ENCODE measurements around the gene DNAJC6. TPM values are rescaled to one million over a fixed set of nuclear protein-coding genes. Genes with fewer than 3 reads are reported as not detected.

The DNAJC6 gene
- total RNA-seq, 1 donor from 2014 or later = 20.7 TPM

DNA sequence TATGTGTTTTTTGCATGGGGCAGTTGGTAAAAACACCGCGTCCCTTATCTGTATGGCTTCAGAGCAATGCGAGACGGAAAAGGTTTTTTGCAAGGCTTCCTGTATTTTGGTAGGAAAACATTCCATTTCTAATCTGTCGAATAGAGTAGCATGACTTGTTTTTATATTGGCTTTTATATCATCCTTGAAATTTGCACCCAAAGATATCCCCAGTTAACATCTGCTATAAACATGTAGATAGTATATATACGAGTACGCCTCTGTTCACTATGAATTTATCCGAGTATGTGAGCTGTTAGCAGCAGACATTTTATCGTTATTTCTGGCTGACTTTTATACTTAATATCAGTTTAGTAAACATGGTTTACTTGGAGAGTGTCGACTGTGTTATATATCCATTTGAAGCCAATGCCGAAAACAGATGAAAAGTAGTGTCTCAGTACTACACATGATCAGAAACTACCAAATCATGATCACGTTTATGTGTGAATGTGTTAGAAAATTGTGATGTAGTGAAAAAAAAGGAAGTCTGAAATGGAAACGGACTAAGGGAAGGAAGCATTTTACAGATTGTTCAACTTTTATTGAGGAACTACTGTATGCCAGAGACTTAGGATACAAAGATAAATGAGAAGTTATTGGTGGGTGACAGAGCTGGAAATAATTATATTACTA is 112.1 kb downstream of the DNAJC6 start:
- ATAC-seq = no peak

GRCh38 chr1:65422241-65423203 is 113.2 kb downstream of the DNAJC6 start:
- intact Hi-C loops (cut with DNase I) = loop anchor here (5.0 kb wide), 1 partner anchor 165 kb away; no protein-coding TSS in a partner anchor
- DNase-seq (ENCODE audit: low spot score) = no peak
- no peak for ATAC-seq

More for the DNA sequence above, 112.1 kb downstream of the DNAJC6 start:
- DNase-seq (ENCODE audit: low spot score) = no peak
- intact Hi-C loops (cut with DNase I) = loop anchor here (5.0 kb wide), 1 partner anchor 164 kb away; no protein-coding TSS in a partner anchor

DNA sequence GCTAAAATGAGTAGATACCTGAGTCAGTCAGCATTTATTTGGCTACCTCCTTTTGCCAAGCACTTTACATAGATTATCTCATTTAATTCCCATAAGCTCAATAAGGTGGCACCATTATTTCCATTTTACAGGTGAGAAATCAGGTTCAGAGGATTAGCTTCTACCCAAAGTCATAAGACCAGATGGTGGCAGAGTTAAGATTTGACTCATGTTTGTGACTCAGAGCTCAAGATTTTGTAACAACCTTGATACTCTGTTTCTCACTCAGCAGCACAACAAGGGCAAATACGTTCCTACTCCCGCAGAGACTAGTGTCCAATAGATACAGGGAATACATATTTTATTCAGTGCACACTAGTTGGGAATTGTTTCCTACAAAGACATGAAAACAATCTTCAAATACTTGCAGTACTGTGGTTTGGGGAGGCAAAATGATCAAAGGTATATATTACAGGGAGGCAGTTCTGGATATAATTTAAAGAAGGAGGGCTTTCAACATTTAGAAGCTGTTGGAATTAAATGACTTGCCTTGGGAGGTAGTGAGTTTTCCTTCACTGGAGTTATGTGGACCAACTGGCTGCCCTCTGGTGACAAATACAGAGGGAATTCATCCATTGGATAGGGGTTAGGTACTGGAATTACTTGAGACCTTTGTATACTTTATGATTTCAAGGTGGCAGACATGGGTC is 114.7 kb downstream of the DNAJC6 start:
- no peak for DNase-seq (ENCODE audit: low spot score)
- intact Hi-C loops (cut with DNase I) = loop anchor here (5.0 kb wide), 1 partner anchor 167 kb away; no protein-coding TSS in a partner anchor
- no peak for ATAC-seq

- ATAC-seq (no peak), DNase-seq (ENCODE audit: low spot score) (no peak)
- intact Hi-C loops (cut with DNase I) = loop anchor here (5.0 kb wide), 1 partner anchor 167 kb away; no protein-coding TSS in a partner anchor
Measured at GRCh38 chr1:65424573-65424889, 115.2 kb downstream of the DNAJC6 start.

- intact Hi-C loops (cut with DNase I) = no loop called here
- DNase-seq (ENCODE audit: low spot score) (no peak), ATAC-seq (no peak)
Measured at GRCh38 chr1:65425006-65425405, 115.7 kb downstream of the DNAJC6 start.

GRCh38 chr1:65425697-65426096 is 116.4 kb downstream of the DNAJC6 start:
- ATAC-seq = no peak
- intact Hi-C loops (cut with DNase I) = no loop called here

DNA sequence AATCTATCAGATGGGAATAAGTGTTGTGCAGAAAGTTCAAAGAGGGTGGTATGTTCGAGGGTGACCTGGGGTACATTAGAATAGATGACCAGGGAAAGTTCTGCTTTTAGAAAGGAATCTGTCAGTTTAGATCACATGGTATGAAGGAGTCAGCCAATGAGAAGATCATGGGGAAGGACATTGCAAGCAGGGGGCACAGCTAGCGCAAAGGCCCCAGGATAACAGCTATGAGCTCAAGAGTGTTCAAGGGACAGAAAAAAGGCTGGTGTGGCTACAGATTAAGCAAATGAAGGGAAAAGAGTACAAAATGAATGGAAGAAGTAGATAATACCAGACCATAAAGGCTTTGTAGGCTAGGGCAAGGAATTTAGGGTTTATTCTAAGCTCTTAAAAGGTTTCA is 119.7 kb downstream of the DNAJC6 start:
- DNase-seq (ENCODE audit: low spot score) = no peak
- intact Hi-C loops (cut with DNase I) = no loop called here
- ATAC-seq = no peak

More at GRCh38 chr1:65425697-65426096, 116.4 kb downstream of the DNAJC6 start:
- DNase-seq (ENCODE audit: low spot score) = no peak

GRCh38 chr1:65429806-65430205 is 120.5 kb downstream of the DNAJC6 start:
- DNase-seq (ENCODE audit: low spot score) (no peak), ATAC-seq (no peak)
- intact Hi-C loops (cut with DNase I) = no loop called here

GRCh38 chr1:65431111-65431705 is 121.9 kb downstream of the DNAJC6 start:
- DNase-seq (ENCODE audit: low spot score) (no peak), ATAC-seq (peak; percentile 66)
- intact Hi-C loops (cut with DNase I) = no loop called here

- ATAC-seq = no peak
- DNase-seq (ENCODE audit: low spot score) = no peak
- intact Hi-C loops (cut with DNase I) = no loop called here
Measured at GRCh38 chr1:65432918-65433317, 123.6 kb downstream of the DNAJC6 start.

DNA sequence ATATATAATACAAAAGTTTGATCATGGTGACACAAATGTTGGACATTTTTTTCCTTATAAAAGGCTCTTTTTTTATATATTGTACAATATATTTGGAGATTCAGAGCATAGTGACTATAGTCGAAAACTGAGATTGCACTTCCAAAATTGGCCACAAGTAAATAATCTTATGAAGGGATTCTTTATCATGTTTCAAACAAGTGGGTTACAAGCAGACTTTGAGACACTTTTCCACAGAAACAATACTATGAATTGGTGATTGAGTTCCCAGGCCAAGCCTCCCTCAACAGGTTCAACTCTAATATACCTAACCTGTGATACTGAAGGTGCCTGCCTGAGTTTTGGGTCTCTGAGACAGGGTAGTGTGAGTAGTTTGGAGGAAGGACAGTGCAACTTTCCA is 124.9 kb downstream of the DNAJC6 start:
- DNase-seq (ENCODE audit: low spot score) (no peak), ATAC-seq (no peak)
- intact Hi-C loops (cut with DNase I) = no loop called here

DNA sequence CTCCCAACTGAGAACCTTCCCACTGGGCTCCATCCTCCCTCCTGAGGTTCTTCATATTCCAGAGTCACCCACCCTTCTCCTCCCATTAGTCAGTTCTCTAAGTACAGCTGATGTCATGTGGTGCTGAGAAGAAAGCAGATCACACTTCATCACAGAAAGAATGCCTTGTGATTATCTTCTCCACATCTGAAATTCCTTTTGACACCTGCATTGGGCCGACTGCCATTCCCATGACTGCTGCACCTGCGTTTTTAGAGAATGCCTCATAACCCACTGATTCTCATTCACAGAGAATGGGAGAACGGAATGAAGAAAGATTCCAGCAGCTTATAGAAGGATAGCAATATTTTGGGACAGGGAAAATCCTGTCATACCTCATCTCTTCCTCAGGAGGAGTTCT is 125.4 kb downstream of the DNAJC6 start:
- DNase-seq (ENCODE audit: low spot score) = no peak
- intact Hi-C loops (cut with DNase I) = no loop called here
- ATAC-seq = no peak

GRCh38 chr1:65435987-65436386 is 126.6 kb downstream of the DNAJC6 start:
- DNase-seq (ENCODE audit: low spot score) = no peak
- peak; percentile 77 for ATAC-seq
- intact Hi-C loops (cut with DNase I) = no loop called here

DNA sequence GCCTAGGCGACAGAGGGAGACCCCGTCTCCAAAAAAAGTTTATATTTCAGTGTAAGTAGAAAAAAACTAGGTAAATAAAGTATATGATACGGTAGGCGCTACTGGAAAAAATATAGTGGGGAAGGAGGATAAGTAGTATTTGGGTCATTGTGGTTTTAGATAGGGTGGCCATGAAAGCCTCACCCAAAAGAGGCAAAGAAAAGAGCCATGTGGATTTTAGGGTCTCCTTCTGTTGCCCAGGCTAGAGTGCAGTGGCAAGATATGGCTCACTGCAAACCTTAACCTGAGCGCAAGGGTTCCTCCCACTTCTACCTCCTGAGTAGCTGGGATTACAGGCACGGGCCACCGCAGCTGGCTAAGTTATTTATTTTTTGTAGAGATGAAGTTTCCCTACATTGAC is 128.3 kb downstream of the DNAJC6 start:
- DNase-seq (ENCODE audit: low spot score) = no peak
- intact Hi-C loops (cut with DNase I) = no loop called here
- no peak for ATAC-seq

DNA sequence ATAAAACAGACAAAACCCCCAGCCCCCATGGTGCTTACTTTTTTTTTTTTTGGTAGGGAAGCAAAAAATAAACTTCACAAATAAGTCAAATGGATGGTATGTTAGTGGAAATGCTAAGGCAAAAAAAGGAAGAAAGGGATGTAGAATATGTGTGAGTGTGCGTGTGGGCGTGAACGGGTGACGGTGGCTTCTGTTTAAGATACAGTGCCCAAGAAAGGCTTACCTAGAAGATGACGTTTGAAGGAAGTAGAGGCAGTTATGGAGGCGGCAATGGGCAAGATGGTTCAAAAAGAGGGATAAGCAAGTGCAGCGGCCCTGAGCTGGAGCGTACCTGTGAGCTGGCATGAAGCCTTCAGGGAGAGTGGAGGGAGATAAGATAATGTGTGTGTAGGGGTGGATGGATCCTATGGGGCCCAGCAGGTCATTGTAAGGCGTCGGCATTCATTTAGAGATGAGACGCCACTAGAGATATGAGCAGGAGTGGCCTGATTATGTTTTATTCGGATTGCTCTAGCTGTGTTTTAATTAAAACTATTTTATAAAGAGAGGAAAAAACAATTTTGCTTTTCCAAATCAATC is 131.1 kb downstream of the DNAJC6 start:
- intact Hi-C loops (cut with DNase I) = no loop called here
- DNase-seq (ENCODE audit: low spot score) (no peak), ATAC-seq (no peak)

DNA sequence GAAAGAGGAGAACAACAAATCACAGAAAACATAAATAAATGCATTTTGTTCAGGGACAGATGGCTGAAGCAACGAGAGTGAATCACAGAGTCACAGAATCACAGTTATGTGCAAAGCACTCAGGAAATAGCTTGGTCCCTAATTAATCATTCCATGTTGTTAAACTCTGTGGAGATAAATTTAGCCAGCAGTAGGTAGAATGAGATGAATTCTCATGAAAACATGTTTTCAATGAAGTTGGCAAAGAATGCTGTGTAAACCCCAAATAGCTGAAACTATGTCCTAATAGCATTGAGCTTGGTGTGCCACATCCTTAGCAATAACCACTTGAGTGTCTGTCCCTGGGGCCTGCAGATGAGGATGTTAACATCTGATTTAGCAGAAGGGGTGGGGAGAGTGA is 131.6 kb downstream of the DNAJC6 start:
- DNase-seq (ENCODE audit: low spot score) (no peak), ATAC-seq (no peak)
- intact Hi-C loops (cut with DNase I) = no loop called here

DNA sequence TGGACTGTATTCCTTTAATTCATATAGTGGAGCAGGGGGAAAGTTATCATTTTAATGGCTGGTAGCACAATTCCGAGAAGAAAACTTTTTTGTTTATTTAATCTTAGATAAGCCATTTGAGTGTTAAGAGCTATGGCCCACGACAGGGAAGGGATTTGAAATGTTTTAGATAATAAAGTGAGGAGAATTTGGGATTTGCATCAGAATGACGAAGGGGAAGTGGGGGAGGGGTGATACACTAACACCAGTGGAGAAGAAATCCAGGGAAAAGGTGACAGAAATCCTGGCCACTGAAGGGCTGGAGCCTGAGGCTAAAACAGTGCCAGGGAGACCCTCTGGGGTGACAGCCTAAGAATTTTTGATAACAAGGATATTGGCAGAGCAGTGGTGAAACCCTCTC is 132.1 kb downstream of the DNAJC6 start:
- DNase-seq (ENCODE audit: low spot score) (no peak), ATAC-seq (no peak)
- intact Hi-C loops (cut with DNase I) = no loop called here

DNA sequence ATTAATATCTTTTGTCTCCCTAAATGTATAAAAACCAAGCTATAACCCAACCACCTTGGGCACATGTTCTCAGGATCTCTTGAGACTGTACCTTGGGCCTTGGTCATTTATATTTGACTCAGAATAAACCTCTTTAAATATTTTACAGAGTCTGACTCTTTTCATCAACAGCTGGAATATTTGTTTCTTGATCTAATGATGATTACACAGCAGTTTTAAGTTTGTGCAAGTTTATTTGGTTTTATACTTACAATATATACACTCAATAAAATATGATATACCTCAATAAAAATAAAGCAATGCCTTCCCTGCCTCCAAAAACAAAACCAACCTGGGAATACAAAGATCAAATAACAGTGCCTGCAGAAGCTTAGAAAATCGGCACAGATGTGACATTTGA is 133.1 kb downstream of the DNAJC6 start:
- intact Hi-C loops (cut with DNase I) = no loop called here
- no peak for DNase-seq (ENCODE audit: low spot score)
- ATAC-seq = no peak

DNA sequence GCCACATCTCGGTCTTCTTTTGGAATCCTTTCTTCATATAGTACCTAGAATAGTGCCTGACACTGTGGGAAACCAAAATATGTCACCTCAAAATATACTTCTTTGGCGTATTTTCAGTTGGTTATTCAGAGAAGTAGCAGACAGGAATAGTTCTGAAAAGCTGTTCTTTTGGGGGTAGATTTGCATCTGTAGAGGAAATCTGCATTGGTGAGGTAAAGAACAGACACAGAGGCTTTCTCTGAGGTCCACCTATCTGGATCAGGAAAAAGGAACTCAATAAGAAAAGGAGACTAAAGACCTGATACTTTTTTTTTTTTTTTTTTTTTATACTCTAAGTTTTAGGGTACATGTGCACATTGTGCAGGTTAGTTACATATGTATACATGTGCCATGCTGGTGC is 134.3 kb downstream of the DNAJC6 start:
- no peak for ATAC-seq
- intact Hi-C loops (cut with DNase I) = no loop called here
- DNase-seq (ENCODE audit: low spot score) = no peak
